ENCODE results near the gene CLCN2.

Gene CLCN2

GRCh38 chr3:184368586-184369183, 7.3 kb upstream of the CLCN2 start:
- Histone ChIP-seq H3K36me3 (ENCODE audit: control insufficient read depth, insufficient read depth, low read length) (peaks cover 50% of the 10 kb centered on the region), H3K9me3 (ENCODE audit: control insufficient read depth, insufficient read depth, low read length) (no peaks in the 10 kb centered on the region), H3K4me1 (ENCODE audit: control insufficient read depth, insufficient read depth, low read length) (peaks cover 15% of the 10 kb centered on the region), H3K4me3 (ENCODE audit: low read depth, low read length) (no peak overlapping the region), H3K9ac (ENCODE audit: low read depth, low read length) (no peak overlapping the region), H3K27me3 (ENCODE audit: control insufficient read depth, insufficient read depth, low read length) (no peaks in the 10 kb centered on the region; the same call in 1 of the 2 replicates), H3K27ac (ENCODE audit: low read depth, low read length) (no peak overlapping the region)

GRCh38 chr3:184368116-184368515, 6.7 kb upstream of the CLCN2 start:
- Histone ChIP-seq H3K36me3 (ENCODE audit: control insufficient read depth, insufficient read depth, low read length) (peaks cover 50% of the 10 kb centered on the region), H3K9me3 (ENCODE audit: control insufficient read depth, insufficient read depth, low read length) (no peaks in the 10 kb centered on the region), H3K27ac (ENCODE audit: low read depth, low read length) (no peak overlapping the region), H3K4me1 (ENCODE audit: control insufficient read depth, insufficient read depth, low read length) (peaks cover 15% of the 10 kb centered on the region), H3K4me3 (ENCODE audit: low read depth, low read length) (no peak overlapping the region), H3K27me3 (ENCODE audit: control insufficient read depth, insufficient read depth, low read length) (no peaks in the 10 kb centered on the region), H3K9ac (ENCODE audit: low read depth, low read length) (no peak overlapping the region)

DNA sequence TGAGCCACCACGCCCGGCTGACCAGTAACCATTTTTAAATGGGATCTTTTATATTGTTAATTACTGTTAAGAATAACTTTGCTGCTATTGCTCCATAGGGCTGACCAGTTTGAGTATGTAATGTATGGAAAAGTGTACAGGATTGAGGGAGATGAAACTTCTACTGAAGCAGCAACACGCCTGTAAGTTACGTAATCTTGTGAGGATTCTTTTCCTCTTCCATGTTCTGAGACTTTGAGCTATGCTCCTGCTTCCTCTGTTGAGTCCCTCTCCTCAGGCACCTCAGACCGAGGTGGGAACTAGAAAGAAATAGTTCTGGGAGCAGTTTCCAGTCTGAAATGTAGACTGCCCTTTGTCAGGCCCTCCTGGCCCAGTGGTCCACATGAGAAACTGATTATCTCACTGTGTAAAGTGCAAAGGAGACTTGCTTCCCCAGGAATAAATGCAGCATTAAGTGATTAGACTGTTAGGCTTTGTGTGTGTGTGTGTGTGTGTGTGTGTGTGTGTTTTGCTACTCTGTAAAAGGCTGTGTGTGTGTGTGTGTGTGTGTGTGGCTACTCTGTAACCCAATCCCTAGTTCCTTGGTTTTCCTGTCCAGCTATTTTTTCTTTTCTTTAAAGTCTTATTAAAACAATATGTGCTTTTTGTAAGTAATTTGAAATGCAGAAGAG, 5.3 kb upstream of the CLCN2 start:
- no peak overlapping the region for H3K9ac ChIP-seq (ENCODE audit: low read depth, low read length)
- H3K4me3 ChIP-seq (ENCODE audit: low read depth, low read length), result no peak overlapping the region
- H3K4me1 ChIP-seq (ENCODE audit: control insufficient read depth, insufficient read depth, low read length), result peaks cover 11% of the 10 kb centered on the region
- H3K36me3 ChIP-seq (ENCODE audit: control insufficient read depth, insufficient read depth, low read length), result peaks cover 50% of the 10 kb centered on the region
- H3K9me3 ChIP-seq (ENCODE audit: control insufficient read depth, insufficient read depth, low read length), result no peaks in the 10 kb centered on the region
- H3K27ac ChIP-seq (ENCODE audit: low read depth, low read length), result no peak overlapping the region
- no peaks in the 10 kb centered on the region for H3K27me3 ChIP-seq (ENCODE audit: control insufficient read depth, insufficient read depth, low read length)

DNA sequence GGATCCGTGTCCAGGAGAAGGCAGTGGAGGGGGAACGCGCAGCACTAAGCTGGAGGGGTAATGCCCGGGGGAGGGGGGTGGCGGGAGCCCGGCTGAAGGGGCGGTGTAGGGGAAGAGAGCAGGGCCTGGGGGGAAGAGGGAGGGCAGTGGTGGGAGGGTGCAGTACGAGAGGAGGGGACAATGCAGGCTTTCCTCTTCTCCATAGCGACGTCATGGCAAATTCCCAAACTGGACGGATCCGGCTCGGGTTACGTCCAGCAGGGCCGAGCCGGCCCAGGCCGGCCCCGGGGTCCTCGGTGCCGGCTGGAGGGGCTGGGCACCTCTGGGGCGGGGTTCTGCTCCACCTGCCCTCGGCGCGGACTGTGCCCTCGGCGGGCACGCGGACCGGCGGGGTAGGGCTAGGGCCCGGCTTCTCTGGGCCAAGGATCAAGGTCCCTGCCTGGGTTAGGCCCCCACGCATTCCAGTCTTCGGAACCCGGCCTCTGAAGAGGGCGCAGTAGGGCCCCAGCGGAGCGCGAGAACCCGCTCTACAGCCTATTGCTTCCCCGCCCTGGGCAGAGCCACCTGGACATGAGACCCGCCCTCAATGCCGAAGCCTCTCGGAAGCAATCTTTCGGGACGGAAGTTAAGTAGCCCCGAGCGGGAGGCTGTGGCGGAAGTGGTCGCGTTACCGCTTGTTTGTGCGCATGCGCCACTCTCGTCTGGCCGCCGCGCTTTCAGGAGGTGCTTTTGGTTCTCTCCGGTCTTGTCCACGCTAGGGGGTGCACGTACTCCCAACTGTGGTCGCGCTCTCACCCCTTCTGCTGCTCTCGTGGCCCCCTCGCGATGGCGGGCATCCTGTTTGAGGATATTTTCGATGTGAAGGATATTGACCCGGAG, 1.5 kb upstream of the CLCN2 start:
- H3K9me3 ChIP-seq (ENCODE audit: control insufficient read depth, insufficient read depth, low read length), result no peaks in the 10 kb centered on the region
- H3K27ac ChIP-seq (ENCODE audit: low read depth, low read length), result peak overlapping the region; percentile 100
- peaks cover 17% of the 10 kb centered on the region for H3K27me3 ChIP-seq (ENCODE audit: control insufficient read depth, insufficient read depth, low read length)
- peak overlapping the region; percentile 95 for H3K4me3 ChIP-seq (ENCODE audit: low read depth, low read length)
- H3K9ac ChIP-seq (ENCODE audit: low read depth, low read length), result peak overlapping the region; percentile 91
- peaks cover 37% of the 10 kb centered on the region for H3K36me3 ChIP-seq (ENCODE audit: control insufficient read depth, insufficient read depth, low read length)
- H3K4me1 ChIP-seq (ENCODE audit: control insufficient read depth, insufficient read depth, low read length), result peaks cover 13% of the 10 kb centered on the region

GRCh38 chr3:184361932-184362667, 695 bp upstream of the CLCN2 start:
- Histone ChIP-seq H3K4me3 (ENCODE audit: low read depth, low read length) (peak overlapping the region; percentile 95), H3K36me3 (ENCODE audit: control insufficient read depth, insufficient read depth, low read length) (peaks cover 35% of the 10 kb centered on the region), H3K9me3 (ENCODE audit: control insufficient read depth, insufficient read depth, low read length) (no peaks in the 10 kb centered on the region), H3K27ac (ENCODE audit: low read depth, low read length) (peak overlapping the region; percentile 100), H3K9ac (ENCODE audit: low read depth, low read length) (peak overlapping the region; percentile 55), H3K27me3 (ENCODE audit: control insufficient read depth, insufficient read depth, low read length) (peaks cover 17% of the 10 kb centered on the region), H3K4me1 (ENCODE audit: control insufficient read depth, insufficient read depth, low read length) (peaks cover 13% of the 10 kb centered on the region)

- Histone ChIP-seq H3K36me3 (ENCODE audit: control insufficient read depth, insufficient read depth, low read length) (peaks cover 35% of the 10 kb centered on the region), H3K27me3 (ENCODE audit: control insufficient read depth, insufficient read depth, low read length) (peaks cover 17% of the 10 kb centered on the region), H3K4me1 (ENCODE audit: control insufficient read depth, insufficient read depth, low read length) (peaks cover 13% of the 10 kb centered on the region), H3K4me3 (ENCODE audit: low read depth, low read length) (peak overlapping the region; percentile 95), H3K9ac (ENCODE audit: low read depth, low read length) (peak overlapping the region; percentile 34; the same call in 1 of the 2 replicates), H3K9me3 (ENCODE audit: control insufficient read depth, insufficient read depth, low read length) (no peaks in the 10 kb centered on the region), H3K27ac (ENCODE audit: low read depth, low read length) (no peak overlapping the region)
Observed at GRCh38 chr3:184360929-184361531, 375 bp downstream of the CLCN2 start.

- no peak overlapping the region for H3K27ac ChIP-seq (ENCODE audit: low read depth, low read length)
- no peaks in the 10 kb centered on the region for H3K9me3 ChIP-seq (ENCODE audit: control insufficient read depth, insufficient read depth, low read length)
- H3K4me3 ChIP-seq (ENCODE audit: low read depth, low read length), result peak overlapping the region; percentile 95
- peaks cover 17% of the 10 kb centered on the region for H3K27me3 ChIP-seq (ENCODE audit: control insufficient read depth, insufficient read depth, low read length)
- peaks cover 13% of the 10 kb centered on the region for H3K4me1 ChIP-seq (ENCODE audit: control insufficient read depth, insufficient read depth, low read length)
- peaks cover 37% of the 10 kb centered on the region for H3K36me3 ChIP-seq (ENCODE audit: control insufficient read depth, insufficient read depth, low read length)
- H3K9ac ChIP-seq (ENCODE audit: low read depth, low read length), result no peak overlapping the region
Observed at GRCh38 chr3:184360070-184360928, 1.1 kb downstream of the CLCN2 start.

DNA sequence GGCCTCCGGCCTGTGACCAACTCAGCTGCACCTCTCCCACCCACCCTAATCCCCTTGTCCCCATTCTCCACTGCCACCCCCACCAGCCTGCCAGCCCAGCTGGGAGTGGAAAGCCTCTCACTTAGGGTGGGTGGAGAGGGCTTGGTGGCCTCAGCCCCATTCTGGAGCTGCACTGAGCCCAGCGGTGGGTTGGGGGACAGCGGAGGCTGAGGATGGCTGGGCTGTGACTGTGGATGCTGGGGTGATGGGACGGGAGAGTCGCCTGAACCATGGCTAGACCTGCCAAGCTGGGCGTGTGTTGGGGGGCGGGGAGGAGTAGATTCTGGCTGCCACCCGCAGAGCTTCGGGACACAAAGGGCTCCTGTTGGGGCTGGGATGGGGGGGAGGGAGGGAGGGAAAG, 1.8 kb downstream of the CLCN2 start:
- no peak overlapping the region for H3K4me3 ChIP-seq (ENCODE audit: low read depth, low read length)
- peaks cover 13% of the 10 kb centered on the region for H3K4me1 ChIP-seq (ENCODE audit: control insufficient read depth, insufficient read depth, low read length)
- H3K36me3 ChIP-seq (ENCODE audit: control insufficient read depth, insufficient read depth, low read length), result peaks cover 36% of the 10 kb centered on the region
- no peak overlapping the region for H3K9ac ChIP-seq (ENCODE audit: low read depth, low read length)
- H3K27ac ChIP-seq (ENCODE audit: low read depth, low read length), result no peak overlapping the region
- no peaks in the 10 kb centered on the region for H3K9me3 ChIP-seq (ENCODE audit: control insufficient read depth, insufficient read depth, low read length)
- H3K27me3 ChIP-seq (ENCODE audit: control insufficient read depth, insufficient read depth, low read length), result peaks cover 17% of the 10 kb centered on the region

GRCh38 chr3:184358921-184359350, 2.5 kb downstream of the CLCN2 start:
- Histone ChIP-seq H3K4me1 (ENCODE audit: control insufficient read depth, insufficient read depth, low read length) (peaks cover 13% of the 10 kb centered on the region), H3K36me3 (ENCODE audit: control insufficient read depth, insufficient read depth, low read length) (peaks cover 37% of the 10 kb centered on the region), H3K4me3 (ENCODE audit: low read depth, low read length) (no peak overlapping the region), H3K27ac (ENCODE audit: low read depth, low read length) (no peak overlapping the region), H3K9me3 (ENCODE audit: control insufficient read depth, insufficient read depth, low read length) (no peaks in the 10 kb centered on the region), H3K27me3 (ENCODE audit: control insufficient read depth, insufficient read depth, low read length) (peaks cover 17% of the 10 kb centered on the region), H3K9ac (ENCODE audit: low read depth, low read length) (no peak overlapping the region)
